GM18873 (cell line): ENCODE data around the gene ATG7.
"Not testable (repeated sequence)": the region's sequence is repeated elsewhere in the genome, so short reads cannot be mapped to it uniquely, and the experiment has no call there.

Experiments
- ATAC-seq: cut with Tn5 transposase; IDR thresholded peaks from one replicate; pipeline ENCODE4 v1.9.1; 2021; ENCODE audit warnings: mild to moderate bottlenecking, moderate library complexity, moderate number of reproducible peaks; ENCODE audit not compliant: unreplicated experiment, low FRiP score

Gene ATG7

GRCh38 chr3:11250902-11251806, 21.0 kb upstream of the ATG7 start:
- no peak for ATAC-seq

GRCh38 chr3:11251807-11252176, 20.4 kb upstream of the ATG7 start:
- ATAC-seq, result no peak

- no peak for ATAC-seq
Observed at GRCh38 chr3:11254876-11255275, 17.3 kb upstream of the ATG7 start.

- not testable (repeated sequence) for ATAC-seq
Observed at GRCh38 chr3:11255537-11255936, 16.7 kb upstream of the ATG7 start.

GRCh38 chr3:11258958-11259357, 13.2 kb upstream of the ATG7 start:
- no peak for ATAC-seq

GRCh38 chr3:11260460-11260859, 11.7 kb upstream of the ATG7 start:
- no peak for ATAC-seq

GRCh38 chr3:11269007-11269406, 3.2 kb upstream of the ATG7 start:
- ATAC-seq, result no peak

GRCh38 chr3:11272906-11273574, 843 bp downstream of the ATG7 start:
- no peak for ATAC-seq

- no peak for ATAC-seq
Observed at GRCh38 chr3:11273891-11274291, 1.7 kb downstream of the ATG7 start.

GRCh38 chr3:11274566-11275142, 2.5 kb downstream of the ATG7 start:
- no peak for ATAC-seq

- ATAC-seq, result no peak
Observed at GRCh38 chr3:11275926-11276325, 3.7 kb downstream of the ATG7 start.

GRCh38 chr3:11276901-11277300, 4.7 kb downstream of the ATG7 start:
- no peak for ATAC-seq

- ATAC-seq, result no peak
Observed at GRCh38 chr3:11282250-11283138, 10.3 kb downstream of the ATG7 start.

GRCh38 chr3:11283139-11283475, 10.9 kb downstream of the ATG7 start:
- no peak for ATAC-seq

- no peak for ATAC-seq
Observed at GRCh38 chr3:11284011-11284410, 11.8 kb downstream of the ATG7 start.

- ATAC-seq, result no peak
Observed at GRCh38 chr3:11285471-11285870, 13.3 kb downstream of the ATG7 start.

GRCh38 chr3:11287404-11287803, 15.2 kb downstream of the ATG7 start:
- no peak for ATAC-seq

- no peak for ATAC-seq
Observed at GRCh38 chr3:11288021-11288491, 15.9 kb downstream of the ATG7 start.

GRCh38 chr3:11288786-11289637, 16.8 kb downstream of the ATG7 start:
- peak; percentile 59 for ATAC-seq

GRCh38 chr3:11289864-11290263, 17.7 kb downstream of the ATG7 start:
- no peak for ATAC-seq
